Measurements from ENCODE around the gene LRRC32.

DNA sequence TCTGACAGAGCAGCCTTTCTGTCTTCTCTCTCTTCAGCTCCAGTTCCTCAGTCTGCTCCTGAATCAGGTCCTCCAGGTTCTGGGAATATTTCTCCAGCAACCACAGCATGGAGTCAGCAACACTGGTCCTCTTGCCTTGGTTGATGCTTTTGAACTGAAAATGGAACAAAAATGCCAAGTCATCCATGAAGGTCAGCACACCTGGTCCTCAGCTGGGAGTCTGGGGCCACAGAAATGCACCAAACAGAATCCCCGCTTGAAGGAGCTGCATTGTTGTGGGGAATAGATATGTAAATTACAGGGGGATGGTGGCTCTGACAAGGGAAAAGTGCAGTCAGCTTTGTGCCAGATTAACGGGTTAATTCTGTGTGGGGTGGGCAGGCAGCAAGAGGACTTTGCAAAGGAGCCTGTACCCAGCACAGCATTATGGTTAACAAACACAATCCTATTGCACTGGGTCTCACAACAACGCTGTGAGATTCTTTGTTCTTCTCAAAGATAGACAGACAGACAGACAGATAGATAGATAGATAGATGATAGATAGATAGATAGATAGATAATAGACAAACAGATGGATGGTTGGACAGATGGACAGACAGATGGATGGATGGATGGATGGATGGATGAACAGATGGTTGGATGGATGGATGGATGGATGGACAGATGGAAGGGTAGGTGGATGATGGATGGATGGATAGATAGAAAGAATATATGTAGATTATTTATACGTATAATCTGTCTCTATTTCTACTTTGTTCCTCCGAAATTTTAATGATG is 33.8 kb upstream of the LRRC32 start:
- TF ChIP-seq, protein P1, sequence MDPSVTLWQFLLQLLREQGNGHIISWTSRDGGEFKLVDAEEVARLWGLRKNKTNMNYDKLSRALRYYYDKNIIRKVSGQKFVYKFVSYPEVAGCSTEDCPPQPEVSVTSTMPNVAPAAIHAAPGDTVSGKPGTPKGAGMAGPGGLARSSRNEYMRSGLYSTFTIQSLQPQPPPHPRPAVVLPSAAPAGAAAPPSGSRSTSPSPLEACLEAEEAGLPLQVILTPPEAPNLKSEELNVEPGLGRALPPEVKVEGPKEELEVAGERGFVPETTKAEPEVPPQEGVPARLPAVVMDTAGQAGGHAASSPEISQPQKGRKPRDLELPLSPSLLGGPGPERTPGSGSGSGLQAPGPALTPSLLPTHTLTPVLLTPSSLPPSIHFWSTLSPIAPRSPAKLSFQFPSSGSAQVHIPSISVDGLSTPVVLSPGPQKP (CRISPR knock-in tag; IDR thresholded peaks at IDR 0.05): no peak
- TF ChIP-seq COPS2 (conservative IDR thresholded peaks at IDR 0.05) (no peak), MED1 (CRISPR knock-in tag; IDR thresholded peaks at IDR 0.05; ENCODE audit: borderline replicate concordance) (no peak), LEF1 (IDR thresholded peaks at IDR 0.05) (no peak), FOXP1 (CRISPR knock-in tag; IDR thresholded peaks at IDR 0.05) (no peak), CTCF (IDR thresholded peaks at IDR 0.05 in 2 of 3, conservative IDR thresholded peaks at IDR 0.05 in 1 of 3; ENCODE audit: insufficient read depth in 2 of 3, low read depth in 1 of 3, low read length in 3 of 3) (no peak), GATAD2B (IDR thresholded peaks at IDR 0.05; ENCODE audit: borderline replicate concordance) (0 out of 2 replicates have a peak, but pooled peaks have one; percentile 29), TCF7L2 (IDR thresholded peaks at IDR 0.05; ENCODE audit: low read depth, low read length) (no peak), POLR2A (conservative IDR thresholded peaks at IDR 0.05) (no peak)
